Hematopoietic multipotent progenitor cell treated with erythropoietin and hydrocortisone succinate and interleukin-3 and kit ligand, for 6 days (in vitro differentiated cells): ENCODE data around the gene C18orf32.
"Not testable (repeated sequence)": the region's sequence is repeated elsewhere in the genome, so short reads cannot be mapped to it uniquely, and the experiment has no call there.

Experiments used
- DNase-seq: peaks from one replicate; pipeline ENCODE4 v3.0.0-alpha.2; 2015

C18orf32 gene

GRCh38 chr18:49500201-49500921, 13.3 kb upstream of the C18orf32 start:
- DNase-seq, result no peak

DNA sequence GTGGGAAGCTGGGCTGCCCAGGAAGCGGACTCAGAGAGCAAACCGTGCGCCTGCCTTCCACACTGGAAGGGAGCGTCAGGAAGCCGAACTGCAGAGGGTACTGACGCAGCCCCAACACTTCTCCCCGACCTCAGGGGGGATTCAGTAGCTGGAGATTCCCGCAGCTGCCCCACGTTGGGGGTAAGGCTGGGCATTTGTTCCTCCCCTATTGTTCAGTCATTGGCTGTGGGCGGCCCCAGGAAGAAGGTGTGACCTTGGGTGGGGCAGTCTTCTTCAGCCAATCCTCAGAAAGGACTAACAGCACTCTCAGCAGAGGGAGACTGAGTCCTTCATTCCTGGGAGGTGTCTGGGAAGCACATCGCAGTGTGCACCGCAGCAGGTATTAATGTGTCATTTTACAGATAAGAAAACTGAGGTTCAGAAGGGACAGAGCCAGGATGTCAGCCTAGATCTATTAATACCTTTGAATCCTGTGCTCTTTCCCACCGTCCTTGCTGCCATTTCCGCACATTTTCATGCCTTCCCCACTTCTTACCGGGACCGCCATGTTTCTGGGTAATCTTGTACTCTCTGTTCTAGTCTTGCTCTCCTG, 12.1 kb upstream of the C18orf32 start:
- no peak for DNase-seq

GRCh38 chr18:49495480-49495879, 8.4 kb upstream of the C18orf32 start:
- no peak for DNase-seq

GRCh38 chr18:49495076-49495475, 8.0 kb upstream of the C18orf32 start:
- DNase-seq, result no peak

- no peak for DNase-seq
Measured at GRCh38 chr18:49494660-49495059, 7.6 kb upstream of the C18orf32 start.

GRCh38 chr18:49492694-49493033, 5.6 kb upstream of the C18orf32 start:
- no peak for DNase-seq

- DNase-seq, result peak; percentile 100
Measured at GRCh38 chr18:49491857-49492693, 5.0 kb upstream of the C18orf32 start, which contains the start of gene RPL17. Gene RPL17 (minus strand): TSS chr18:49492465.

GRCh38 chr18:49491534-49491856, 4.5 kb upstream of the C18orf32 start:
- no peak for DNase-seq

GRCh38 chr18:49490246-49490762, 3.3 kb upstream of the C18orf32 start:
- no peak for DNase-seq

GRCh38 chr18:49487711-49488310, 777 bp upstream of the C18orf32 start:
- no peak for DNase-seq

DNA sequence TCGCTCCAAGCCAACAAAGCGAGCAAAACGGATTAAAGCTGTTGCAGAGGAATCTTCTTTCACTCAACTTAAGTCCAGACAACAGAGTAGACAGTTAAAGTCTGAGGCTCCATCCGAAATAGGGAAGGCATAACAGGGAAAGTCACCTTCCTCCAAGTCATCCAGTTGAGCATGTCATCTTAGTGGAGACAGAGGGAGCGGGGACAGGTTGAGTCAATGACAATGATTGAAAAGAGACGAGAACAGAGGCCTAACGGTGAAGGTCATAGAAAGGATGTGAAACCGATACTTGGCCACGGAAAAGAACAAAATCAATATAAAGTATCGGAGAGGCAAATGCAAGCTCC, 455 bp downstream of the C18orf32 start:
- no peak for DNase-seq

GRCh38 chr18:49486134-49486533, 900 bp downstream of the C18orf32 start:
- DNase-seq, result peak; percentile 32

- no peak for DNase-seq
Measured at GRCh38 chr18:49483198-49483597, 3.8 kb downstream of the C18orf32 start.

GRCh38 chr18:49481907-49482306, 5.1 kb downstream of the C18orf32 start:
- DNase-seq, result no peak

DNA sequence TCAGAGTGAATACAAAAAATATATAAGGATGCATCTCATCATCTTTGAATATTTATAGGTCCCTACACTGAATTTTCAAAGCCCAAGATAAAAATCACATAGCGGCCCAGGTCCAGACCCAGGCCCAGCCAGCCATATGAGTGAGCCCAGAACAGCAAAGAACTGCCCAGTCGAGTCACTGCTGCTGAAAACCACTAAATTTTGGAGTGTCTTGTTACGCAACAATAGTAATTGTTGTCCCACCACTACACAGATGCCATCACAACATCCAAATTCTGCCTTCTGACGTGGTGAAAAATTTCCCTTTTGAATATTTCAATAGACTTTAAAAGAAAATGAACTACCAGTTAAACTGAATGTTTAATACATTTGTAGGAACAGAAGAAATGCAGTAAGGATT, 5.7 kb downstream of the C18orf32 start:
- no peak for DNase-seq

DNA sequence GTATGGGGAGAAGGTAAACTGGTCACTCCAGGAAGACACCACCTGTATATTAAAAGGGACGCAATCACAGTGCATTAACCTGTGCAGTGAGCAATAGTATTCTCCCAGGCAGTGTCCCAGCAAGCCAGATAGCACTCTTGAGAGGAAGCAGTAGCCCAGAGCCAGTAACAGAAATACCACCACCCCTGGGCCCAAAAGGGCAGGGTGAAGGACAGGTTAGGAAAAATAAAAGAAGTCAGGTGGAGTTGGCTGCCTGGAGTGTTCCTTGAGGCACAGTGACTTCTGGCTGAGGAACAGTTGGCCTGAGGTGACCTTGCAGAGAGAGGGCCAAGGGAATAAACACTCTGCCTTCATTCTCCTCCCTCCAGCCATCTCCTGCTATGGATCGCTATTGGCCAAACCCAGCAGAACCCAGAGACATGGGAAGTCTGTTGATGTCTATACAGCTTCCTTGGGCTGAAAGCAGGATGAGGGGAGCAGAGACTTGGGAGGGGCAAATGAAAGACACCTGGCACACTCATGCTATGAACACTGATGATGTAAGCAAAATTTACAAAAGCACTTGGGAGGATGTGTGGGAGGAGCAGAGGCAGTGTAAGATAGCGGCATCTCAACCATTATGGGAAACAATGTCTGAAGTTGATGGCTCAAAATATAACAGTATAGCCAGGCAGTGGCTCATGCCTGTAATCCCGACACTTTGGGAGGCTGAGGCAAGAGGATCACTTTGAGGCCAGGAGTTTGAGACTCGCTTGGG, 7.5 kb downstream of the C18orf32 start:
- DNase-seq, result no peak

- peak; percentile 86 for DNase-seq
Measured at GRCh38 chr18:49476664-49477411, 10.2 kb downstream of the C18orf32 start.

DNA sequence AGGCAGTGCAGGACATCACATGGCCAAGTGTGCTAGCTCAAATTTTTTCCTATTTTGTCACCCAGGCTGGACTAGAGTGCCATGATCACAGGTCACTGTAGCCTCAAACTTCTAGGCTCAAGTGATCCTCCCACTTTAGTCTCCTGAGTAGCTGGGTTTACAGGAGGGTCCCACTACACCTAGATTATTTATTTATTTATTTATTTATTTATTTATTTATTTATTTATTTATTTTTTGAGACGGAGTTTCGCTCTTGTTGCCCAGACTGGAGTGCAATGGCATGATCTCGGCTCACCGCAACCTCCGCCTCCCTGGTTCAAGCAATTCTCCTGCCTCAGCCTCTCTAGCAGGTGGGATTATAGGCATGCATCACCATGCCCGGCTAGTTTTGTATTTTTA, 12.1 kb downstream of the C18orf32 start:
- DNase-seq, result not testable (repeated sequence)

DNA sequence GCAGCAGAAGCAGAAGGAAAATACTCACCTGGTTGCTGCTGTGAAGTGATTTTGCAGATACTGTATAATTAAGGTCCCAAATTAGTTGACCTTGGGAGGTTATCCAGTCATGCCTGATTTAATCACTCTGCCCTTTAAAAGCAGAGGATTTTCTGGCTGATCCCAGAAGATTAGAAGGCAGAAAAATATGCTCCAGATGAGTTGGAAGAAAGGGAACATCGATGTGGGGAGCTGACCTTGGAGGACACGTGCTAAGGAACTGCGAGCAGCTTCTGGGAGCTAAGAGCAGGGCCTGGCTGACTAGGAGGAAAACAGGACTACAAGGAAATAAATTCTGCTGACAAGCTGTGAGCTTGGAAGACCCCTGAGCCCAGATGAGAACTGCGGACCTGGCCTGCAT, 13.3 kb downstream of the C18orf32 start:
- no peak for DNase-seq

DNA sequence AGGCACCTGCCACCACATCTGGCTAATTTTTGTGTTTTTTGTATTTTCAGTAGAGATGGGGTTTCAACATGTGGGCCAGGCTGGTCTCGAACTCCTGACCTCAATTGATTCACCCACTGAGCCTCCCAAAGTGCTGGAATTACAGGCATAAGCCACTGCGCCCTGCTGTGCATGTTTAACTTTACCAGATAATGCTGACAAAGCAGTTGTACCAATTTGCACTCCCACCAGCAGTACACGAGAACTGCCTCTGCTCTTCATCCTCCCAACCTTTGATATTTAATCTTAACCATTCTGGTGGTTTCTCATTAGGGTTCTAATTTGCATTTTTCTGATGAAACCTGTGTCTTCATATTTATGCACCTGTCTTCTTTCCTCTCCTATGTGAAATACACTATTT, 14.6 kb downstream of the C18orf32 start:
- DNase-seq, result no peak

DNA sequence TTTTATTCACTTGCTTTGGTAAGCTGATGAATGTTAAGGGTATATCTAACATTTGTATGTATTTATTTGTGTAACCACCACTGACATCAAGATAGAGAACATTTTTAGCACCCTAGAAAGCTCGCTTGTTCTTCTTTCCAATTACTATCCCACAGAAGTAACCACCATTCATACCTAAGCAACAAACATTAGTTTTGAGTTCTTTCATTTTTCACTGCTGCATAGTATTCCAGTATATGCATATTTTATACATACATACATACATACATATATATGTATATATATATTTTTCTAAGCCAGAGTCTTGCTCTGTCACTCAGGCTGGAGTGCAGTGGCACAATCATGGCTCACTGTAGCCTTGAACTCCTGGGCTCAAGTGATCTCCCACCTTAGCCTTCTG, 15.5 kb downstream of the C18orf32 start:
- no peak for DNase-seq

DNA sequence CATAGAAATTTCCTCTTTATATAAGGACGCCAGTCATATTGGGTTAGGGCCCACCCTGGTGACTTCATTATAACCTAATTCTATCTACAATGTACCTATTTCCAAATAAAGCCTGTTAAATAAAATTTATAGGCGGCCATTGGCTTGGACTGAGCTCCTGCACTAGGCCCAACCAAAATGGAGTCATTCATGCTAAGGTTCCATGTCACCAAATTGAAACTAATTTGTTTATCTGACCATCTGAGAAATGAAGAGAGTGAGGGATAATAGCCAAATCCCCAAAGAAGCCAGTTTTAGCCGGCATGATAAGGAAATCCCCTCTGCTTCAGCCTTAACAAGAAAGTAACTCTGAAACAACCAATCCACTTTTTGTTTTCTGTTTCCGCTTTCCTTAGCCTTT, 19.4 kb downstream of the C18orf32 start:
- no peak for DNase-seq
